ENCODE measurements around the gene ORM1.

The ORM1 gene

DNA sequence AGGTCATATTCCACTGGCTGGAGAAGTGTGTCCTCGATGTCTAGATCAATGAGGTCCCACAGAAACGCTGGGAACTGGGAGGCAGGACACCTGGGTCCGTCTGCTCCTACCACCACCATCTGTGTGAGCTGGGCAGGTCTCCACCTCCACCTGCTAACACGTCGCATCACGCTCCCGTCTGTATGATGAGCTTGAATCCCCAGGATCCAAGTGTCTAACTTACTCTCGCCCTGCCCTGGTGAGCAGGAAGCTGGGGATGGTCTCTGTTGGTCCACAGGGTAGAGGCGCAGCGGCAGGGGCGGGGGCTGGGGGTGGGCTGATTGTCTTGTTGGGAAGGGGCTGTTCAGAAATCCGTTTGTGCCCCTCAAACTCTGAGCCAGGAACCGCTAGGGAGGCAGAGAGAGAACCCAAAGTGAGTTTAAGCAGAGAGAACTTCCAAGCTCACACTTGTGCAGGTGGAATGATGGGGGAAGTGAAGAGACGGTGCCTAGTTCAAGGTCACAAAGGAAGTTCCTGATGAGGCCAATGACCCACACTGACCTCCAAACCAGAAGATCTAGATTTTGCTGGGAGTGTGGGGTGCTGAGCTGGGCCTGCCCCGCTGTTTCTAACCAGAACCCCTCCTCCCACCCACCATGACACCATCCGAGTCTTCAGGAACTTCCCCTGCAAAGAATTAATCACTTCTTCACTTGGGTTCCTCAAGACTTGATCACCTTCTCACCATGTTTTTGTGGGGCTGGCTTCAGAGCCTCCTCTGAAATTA is 27.9 kb downstream of the ORM1 start:
- Mint-ChIP-seq H3K27ac (peak overlapping the region; percentile 100), H3K4me3 (peak overlapping the region; percentile 13), H3K27me3 (no peaks in the 10 kb centered on the region), H3K4me1 (peaks cover 55% of the 10 kb centered on the region), H3K36me3 (peaks cover 18% of the 10 kb centered on the region), H3K9me3 (no peaks in the 10 kb centered on the region)

GRCh38 chr9:114351932-114352331 is 29.0 kb downstream of the ORM1 start:
- H3K36me3 Mint-ChIP-seq: peaks cover 16% of the 10 kb centered on the region

DNA sequence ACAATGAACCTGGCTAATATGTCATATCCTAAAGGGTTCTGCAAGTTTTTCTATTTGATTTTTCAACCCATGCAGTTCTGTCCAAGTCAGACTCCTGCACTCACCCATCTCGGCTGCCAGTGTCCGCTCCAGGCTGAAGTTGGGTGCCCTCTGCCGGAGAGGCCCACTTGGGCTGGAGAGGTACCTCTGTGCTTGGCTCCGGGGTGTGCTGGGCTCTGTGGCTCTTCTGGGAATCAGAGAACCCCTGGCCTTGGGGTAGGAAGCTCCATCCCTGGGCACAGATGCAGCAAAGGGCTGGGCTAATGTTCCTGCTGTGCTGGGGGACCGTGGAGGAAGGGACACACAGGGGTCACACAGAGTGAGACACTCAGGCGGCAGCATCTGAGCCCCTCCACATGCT is 32.9 kb downstream of the ORM1 start:
- H3K4me3 Mint-ChIP-seq: no peak overlapping the region
- H3K4me1 Mint-ChIP-seq: peaks cover 51% of the 10 kb centered on the region
- H3K27me3 Mint-ChIP-seq: no peaks in the 10 kb centered on the region
- no peaks in the 10 kb centered on the region for H3K9me3 Mint-ChIP-seq
- peak overlapping the region; percentile 32 for H3K27ac Mint-ChIP-seq
- H3K36me3 Mint-ChIP-seq: peaks cover 5% of the 10 kb centered on the region

More at GRCh38 chr9:114351932-114352331, 29.0 kb downstream of the ORM1 start:
- Mint-ChIP-seq H3K27me3 (no peaks in the 10 kb centered on the region), H3K4me1 (peaks cover 56% of the 10 kb centered on the region), H3K27ac (peak overlapping the region; percentile 66), H3K9me3 (no peaks in the 10 kb centered on the region), H3K4me3 (no peak overlapping the region)

- Mint-ChIP-seq H3K4me3 (no peak overlapping the region), H3K4me1 (peaks cover 54% of the 10 kb centered on the region), H3K36me3 (peaks cover 12% of the 10 kb centered on the region), H3K27me3 (no peaks in the 10 kb centered on the region), H3K27ac (peak overlapping the region; percentile 63), H3K9me3 (no peaks in the 10 kb centered on the region)
Observed at GRCh38 chr9:114356792-114357191, 33.9 kb downstream of the ORM1 start.

DNA sequence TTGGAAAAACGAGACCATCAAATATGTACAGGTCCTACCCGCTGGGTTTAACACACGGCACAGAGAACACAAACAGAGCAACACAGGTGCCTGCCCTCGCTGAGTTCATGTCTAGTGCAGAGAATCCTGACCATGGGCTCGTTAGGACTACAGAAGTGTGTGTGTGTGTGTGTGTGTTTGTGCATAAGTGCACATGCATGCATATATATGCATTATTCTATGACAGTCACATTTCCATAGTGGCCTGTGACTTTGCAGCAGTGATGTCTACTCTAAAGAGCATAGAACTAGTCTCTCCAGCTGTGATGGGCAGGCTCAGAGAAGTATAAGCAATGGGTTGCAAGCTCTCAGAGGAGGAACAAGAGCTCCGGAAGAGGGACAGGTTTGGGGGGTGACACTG is 34.5 kb downstream of the ORM1 start:
- Mint-ChIP-seq H3K36me3 (peaks cover 12% of the 10 kb centered on the region), H3K4me1 (peaks cover 51% of the 10 kb centered on the region), H3K4me3 (no peak overlapping the region), H3K27me3 (no peaks in the 10 kb centered on the region), H3K27ac (peak overlapping the region; percentile 57), H3K9me3 (no peaks in the 10 kb centered on the region)

DNA sequence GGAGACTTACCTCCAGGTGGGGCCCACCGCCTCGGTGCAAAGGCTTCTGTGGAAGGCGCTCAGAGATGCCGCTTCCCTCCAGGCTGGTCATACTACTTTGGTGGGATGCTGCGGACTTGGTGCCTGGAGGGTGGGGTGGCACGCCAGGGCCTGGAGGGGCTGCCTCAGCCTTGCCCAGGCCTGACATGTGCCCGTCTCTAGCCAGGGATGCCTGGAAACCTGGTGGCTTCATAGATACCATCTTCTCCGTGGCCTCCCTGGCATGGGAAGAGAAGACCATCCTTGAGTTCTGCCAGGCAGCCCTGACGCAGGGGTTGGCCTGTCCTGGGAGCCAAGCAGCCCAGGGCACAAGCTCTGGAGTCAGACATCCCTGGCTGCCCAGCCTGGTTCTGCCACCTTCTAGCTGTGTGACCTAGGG is 35.0 kb downstream of the ORM1 start:
- Mint-ChIP-seq H3K4me1 (peaks cover 53% of the 10 kb centered on the region), H3K27me3 (no peaks in the 10 kb centered on the region), H3K4me3 (no peak overlapping the region), H3K27ac (peak overlapping the region; percentile 97), H3K36me3 (peaks cover 14% of the 10 kb centered on the region), H3K9me3 (no peaks in the 10 kb centered on the region)

GRCh38 chr9:114359801-114360200 is 36.9 kb downstream of the ORM1 start:
- Mint-ChIP-seq H3K4me3 (no peak overlapping the region), H3K27me3 (no peaks in the 10 kb centered on the region), H3K9me3 (no peaks in the 10 kb centered on the region)

GRCh38 chr9:114361542-114361941 is 38.6 kb downstream of the ORM1 start:
- Mint-ChIP-seq H3K27me3 (no peaks in the 10 kb centered on the region), H3K36me3 (peaks cover 29% of the 10 kb centered on the region), H3K9me3 (no peaks in the 10 kb centered on the region), H3K4me1 (peaks cover 77% of the 10 kb centered on the region), H3K27ac (peak overlapping the region; percentile 98), H3K4me3 (no peak overlapping the region)

More at GRCh38 chr9:114359801-114360200, 36.9 kb downstream of the ORM1 start:
- peaks cover 64% of the 10 kb centered on the region for H3K4me1 Mint-ChIP-seq
- H3K36me3 Mint-ChIP-seq: peaks cover 25% of the 10 kb centered on the region
- peak overlapping the region; percentile 85 for H3K27ac Mint-ChIP-seq

- Mint-ChIP-seq H3K36me3 (peaks cover 29% of the 10 kb centered on the region), H3K27ac (peak overlapping the region; percentile 51), H3K4me3 (no peak overlapping the region), H3K27me3 (no peaks in the 10 kb centered on the region), H3K9me3 (no peaks in the 10 kb centered on the region), H3K4me1 (peaks cover 82% of the 10 kb centered on the region)
Observed at GRCh38 chr9:114362394-114362793, 39.5 kb downstream of the ORM1 start.

DNA sequence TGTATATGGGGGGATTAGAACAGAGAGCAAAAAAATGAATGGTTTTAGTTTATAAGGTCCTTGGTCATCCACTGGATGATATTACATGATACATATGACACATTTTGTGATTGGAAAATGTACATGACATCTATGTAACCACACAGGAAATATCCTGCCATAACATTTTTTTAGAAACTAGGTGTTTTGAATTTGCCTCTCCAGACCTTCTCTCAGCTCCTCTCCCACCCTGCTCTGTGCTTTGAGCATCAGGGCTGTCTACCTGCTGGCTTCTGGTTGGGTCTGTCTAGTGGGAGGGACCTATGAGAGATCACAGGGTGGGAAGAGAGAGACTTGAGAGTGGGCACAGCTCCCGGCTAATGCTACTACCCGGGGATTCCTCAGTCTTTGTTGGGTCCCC is 40.5 kb downstream of the ORM1 start:
- H3K4me3 Mint-ChIP-seq: peak overlapping the region; percentile 68
- H3K4me1 Mint-ChIP-seq: peaks cover 86% of the 10 kb centered on the region
- H3K27me3 Mint-ChIP-seq: no peaks in the 10 kb centered on the region
- H3K9me3 Mint-ChIP-seq: no peaks in the 10 kb centered on the region
- H3K27ac Mint-ChIP-seq: peak overlapping the region; percentile 93
- H3K36me3 Mint-ChIP-seq: peaks cover 26% of the 10 kb centered on the region

GRCh38 chr9:114364134-114365041 is 41.5 kb downstream of the ORM1 start:
- H3K9me3 Mint-ChIP-seq: no peaks in the 10 kb centered on the region
- peaks cover 86% of the 10 kb centered on the region for H3K4me1 Mint-ChIP-seq
- H3K27me3 Mint-ChIP-seq: no peaks in the 10 kb centered on the region
- H3K36me3 Mint-ChIP-seq: peaks cover 25% of the 10 kb centered on the region
- H3K27ac Mint-ChIP-seq: peak overlapping the region; percentile 93
- peak overlapping the region; percentile 39 for H3K4me3 Mint-ChIP-seq

GRCh38 chr9:114365194-114365593 is 42.3 kb downstream of the ORM1 start:
- peaks cover 28% of the 10 kb centered on the region for H3K36me3 Mint-ChIP-seq
- no peak overlapping the region for H3K27ac Mint-ChIP-seq
- H3K4me3 Mint-ChIP-seq: no peak overlapping the region
- no peaks in the 10 kb centered on the region for H3K27me3 Mint-ChIP-seq
- no peaks in the 10 kb centered on the region for H3K9me3 Mint-ChIP-seq
- peaks cover 84% of the 10 kb centered on the region for H3K4me1 Mint-ChIP-seq

GRCh38 chr9:114366334-114367128 is 43.6 kb downstream of the ORM1 start:
- no peaks in the 10 kb centered on the region for H3K27me3 Mint-ChIP-seq
- peak overlapping the region; percentile 95 for H3K27ac Mint-ChIP-seq
- H3K4me1 Mint-ChIP-seq: peaks cover 80% of the 10 kb centered on the region
- H3K4me3 Mint-ChIP-seq: peak overlapping the region; percentile 70
- peaks cover 20% of the 10 kb centered on the region for H3K36me3 Mint-ChIP-seq
- no peaks in the 10 kb centered on the region for H3K9me3 Mint-ChIP-seq

- no peaks in the 10 kb centered on the region for H3K27me3 Mint-ChIP-seq
- H3K27ac Mint-ChIP-seq: peak overlapping the region; percentile 95
- peaks cover 85% of the 10 kb centered on the region for H3K4me1 Mint-ChIP-seq
- peak overlapping the region; percentile 70 for H3K4me3 Mint-ChIP-seq
- H3K9me3 Mint-ChIP-seq: no peaks in the 10 kb centered on the region
- peaks cover 23% of the 10 kb centered on the region for H3K36me3 Mint-ChIP-seq
Observed at GRCh38 chr9:114367366-114367765, 44.5 kb downstream of the ORM1 start.

All from activated naive CD4-positive, alpha-beta T cell treated with anti-CD3 and anti-CD28 coated beads, Interleukin-2, amount 50 U/mL, for 24 hours (primary cell).